Fibroblast of upper back skin (primary cell): ENCODE results near the gene PKNOX2.

ENCODE experiments used
- DNase-seq: peaks from one replicate; pipeline ENCODE4 v3.0.0-alpha.2; 2013

PKNOX2 gene

DNA sequence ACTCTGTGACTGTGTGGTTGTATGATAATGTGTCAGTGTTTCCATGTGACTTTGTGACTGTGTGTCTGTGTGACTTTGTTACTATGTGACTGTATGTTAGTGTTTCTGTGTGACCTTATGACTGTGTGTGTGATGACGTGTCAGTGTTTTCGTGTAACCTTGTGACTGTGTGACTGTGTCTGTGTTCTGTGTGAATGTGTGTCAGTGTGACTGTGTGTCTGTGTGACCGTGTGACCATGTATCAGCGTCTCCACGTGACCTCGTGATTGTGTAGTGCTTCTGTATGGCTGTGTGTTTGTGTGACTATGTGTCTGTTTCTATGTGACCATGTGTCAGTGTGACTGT is 9.5 kb upstream of the PKNOX2 start:
- no peak for DNase-seq

DNA sequence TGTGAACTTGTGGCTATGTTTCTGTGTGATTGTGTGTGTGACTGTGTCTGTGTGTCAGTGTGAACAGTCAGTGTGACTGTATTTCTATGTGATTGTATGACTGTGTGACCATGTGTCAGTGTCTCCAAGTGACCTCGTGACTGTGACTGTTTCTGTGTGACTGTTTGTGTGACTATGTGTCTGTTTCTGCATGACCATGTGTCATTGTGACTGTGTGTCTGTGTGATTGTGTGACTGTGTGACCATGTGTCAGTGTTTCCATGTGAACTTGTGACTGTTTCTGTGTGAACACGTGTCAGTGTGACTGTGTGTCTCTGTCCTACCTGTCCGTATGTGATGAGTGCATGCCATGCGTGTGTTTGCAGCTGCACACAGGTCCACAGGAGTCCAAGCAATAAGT is 8.8 kb upstream of the PKNOX2 start:
- no peak for DNase-seq

DNA sequence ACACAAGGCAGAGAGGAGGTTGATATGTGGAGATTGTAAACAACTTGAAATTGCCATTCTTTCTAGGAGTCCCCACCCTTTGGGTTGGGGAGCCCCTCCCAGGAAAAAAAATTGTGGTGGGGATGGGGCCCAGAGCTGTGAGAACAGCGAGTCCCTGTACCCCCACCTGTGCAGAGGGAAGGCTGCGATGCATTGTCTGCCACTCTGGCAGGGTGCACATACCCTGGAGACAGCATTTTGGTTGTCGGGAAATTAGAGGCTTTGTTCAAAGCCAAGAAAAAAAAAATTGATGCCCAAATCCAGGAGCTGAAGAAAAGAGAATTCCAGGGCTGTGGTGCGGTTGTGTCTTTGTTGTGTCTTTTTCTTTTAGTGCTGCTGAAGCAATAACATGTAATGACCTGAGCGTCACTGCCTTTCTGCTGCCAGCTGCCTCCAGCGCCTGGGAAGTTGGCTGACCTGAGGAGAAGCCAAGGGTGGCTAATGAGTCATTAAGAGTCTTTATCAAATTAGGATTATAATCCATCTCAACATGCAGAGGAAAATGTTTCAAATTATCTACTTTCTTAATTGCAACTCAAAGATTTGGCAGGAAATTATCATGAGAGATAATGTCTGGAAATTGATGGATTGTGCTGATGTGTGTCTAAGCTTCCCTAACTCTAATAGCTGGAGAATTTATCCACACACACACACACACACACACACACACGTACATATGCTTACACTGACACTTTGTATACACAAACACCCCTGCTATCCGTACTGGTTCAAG is 8.0 kb upstream of the PKNOX2 start:
- DNase-seq, result no peak

DNA sequence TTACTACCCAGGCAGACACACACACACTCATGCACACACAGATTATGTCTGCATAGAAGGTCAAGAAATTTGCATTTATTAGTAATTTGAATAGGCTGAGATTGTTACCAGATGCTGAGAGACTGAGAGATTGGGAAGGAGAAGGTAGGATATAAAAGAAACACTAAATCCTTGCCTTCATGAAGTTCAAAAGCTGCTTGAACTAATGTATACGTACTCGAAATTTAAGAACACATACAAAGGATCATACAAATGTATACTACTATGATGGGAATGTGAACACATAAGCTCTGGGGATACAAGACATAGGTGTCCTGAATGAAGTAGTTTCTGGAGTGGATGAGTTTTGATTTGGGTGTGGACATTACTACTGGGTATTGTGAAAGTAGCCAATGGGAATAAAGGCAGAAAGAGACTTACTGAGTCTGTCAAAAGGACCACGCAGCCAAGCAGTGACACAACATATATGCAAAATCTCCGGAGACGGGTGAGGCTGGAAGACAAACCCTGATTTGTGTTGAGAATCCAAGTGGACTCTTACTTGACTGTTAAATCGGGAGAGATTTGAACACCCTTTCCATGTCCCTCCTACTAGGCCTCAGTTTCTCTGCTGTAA is 7.3 kb upstream of the PKNOX2 start:
- no peak for DNase-seq

DNA sequence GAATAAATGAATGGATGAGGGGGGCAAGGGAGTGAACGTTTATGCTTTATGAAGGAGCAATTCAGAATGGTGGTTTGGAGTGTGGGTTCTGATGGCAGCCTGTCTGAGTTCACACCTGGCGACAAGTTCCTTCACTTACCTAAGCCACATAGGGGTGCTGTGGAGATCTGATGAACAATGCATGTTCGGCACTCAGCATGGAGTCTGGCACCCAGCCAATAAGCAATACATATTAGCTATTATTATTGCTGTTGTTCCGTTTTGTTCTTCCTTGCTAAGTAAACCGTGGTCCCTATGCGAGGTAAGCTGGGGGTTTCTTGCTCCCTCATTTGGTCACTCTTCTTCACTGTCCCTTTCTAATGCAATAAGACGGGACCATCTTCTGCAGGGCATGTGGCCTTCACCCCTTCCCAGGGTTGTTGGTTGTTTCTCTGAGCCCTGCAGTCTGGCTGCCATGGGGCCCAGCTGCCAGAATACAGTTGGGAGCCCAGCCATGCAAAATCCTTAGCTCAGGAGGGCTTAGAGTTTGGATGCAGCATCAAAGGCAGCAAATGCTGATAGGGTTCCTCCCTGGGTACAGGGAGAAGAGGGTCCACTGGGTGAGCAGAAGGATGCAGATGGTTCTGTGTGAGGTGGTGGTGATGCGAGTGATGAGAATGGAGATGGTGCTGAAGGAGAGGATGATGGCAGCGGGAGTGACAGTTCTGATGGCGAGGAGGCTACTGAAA is 6.4 kb upstream of the PKNOX2 start:
- DNase-seq, result no peak

DNA sequence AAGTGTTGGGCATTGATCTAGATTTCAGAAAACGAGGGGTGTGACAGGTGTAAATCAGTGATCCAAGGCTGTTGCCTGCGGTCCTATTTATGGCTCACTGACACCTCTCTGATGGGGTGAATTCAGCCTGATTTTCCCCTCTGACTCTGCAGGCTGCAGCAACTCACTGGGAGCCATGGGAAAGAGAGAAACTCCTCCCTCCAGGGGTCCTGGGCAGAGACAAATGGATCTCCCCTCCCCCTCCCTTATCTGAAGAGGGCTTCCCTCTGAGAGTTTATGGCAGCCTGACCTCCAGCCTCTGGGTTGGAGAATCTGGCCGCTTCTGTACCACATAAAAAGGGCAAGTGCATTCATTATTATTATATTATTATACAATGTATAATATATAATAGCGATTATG is 1.8 kb upstream of the PKNOX2 start:
- DNase-seq, result no peak

DNA sequence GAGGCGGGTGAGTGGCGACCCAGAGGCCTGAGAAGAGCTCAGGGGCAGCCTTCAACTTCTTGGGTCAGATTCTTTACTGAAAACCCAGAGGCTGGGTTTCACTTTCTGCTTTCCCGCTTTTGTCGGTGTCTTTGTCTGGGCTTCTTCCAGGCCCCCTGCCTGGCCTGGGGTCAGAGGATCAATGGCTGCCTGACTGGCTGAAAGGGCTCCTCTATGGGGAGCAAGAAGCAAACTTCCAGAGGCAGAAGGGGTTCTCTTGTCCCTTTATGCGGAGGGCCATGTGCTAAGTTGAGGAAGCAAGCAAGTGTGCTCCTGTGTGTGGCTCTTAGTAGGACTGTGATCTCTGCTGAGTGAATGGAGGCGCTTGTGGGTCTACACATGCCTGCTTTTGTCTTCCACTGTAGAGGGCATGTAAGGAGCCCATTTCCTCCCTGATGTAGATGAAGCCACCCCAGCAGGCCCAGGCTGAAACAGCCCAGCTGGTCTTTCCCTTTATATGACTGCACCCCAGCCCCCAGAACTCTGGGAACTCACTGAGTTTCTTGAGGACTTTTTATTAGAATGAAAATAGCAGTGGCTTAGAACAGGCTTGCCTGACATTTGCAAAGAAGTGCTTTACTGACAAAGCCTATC is 1.0 kb upstream of the PKNOX2 start:
- DNase-seq, result no peak

DNA sequence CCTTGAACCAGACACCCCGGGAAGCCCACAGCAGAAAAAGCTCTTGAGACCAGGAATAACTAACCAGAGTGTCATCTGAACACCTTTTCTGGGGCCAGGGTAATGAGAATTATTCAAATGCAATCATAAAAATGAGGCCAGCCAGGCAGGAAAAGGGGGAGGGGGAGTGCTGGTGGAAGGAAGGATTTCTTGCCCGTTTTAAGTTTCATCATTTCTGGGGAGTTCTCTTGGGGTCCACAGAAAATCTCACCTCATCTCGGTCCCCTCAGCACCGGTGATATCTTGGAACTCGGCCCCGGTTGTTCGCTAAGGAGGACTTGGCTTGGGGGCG is 495 bp upstream of the PKNOX2 start:
- no peak for DNase-seq

DNA sequence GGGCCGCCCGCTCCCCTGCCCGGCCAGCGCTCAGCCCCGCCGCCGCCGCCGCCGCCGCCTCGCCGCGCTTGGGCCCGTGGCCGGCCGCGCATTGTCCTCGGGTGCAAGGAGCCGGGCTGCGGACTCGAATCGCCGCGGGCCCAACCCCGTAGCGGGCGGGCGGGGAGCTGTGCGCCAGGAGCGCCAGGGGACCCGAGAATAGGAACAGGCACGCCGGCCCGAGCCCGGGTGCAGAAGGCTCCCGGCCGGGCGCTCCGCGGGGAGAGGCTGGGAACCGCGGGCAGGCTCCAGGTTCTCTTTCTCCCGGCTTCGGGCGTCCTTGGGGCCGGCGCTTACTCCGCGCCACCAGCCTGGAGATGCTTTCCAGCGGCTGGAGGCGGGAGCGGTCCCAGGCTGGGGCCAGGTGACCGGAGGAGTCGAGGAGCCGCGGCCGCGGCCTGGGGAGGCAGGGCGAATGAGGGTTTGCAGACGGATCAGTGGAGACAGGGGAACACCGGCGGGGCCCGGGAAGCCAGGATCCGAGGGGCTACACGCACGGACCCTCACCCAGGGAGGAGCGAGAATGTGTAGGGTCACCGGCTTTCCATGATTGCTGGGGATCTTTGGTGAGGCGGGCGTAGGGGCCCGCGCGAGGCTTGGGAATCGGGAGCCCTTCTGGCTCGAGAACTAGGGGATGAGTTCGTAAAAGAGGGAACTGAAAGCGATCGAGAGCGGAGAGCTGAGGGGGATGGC is 726 bp downstream of the PKNOX2 start:
- DNase-seq, result no peak

DNA sequence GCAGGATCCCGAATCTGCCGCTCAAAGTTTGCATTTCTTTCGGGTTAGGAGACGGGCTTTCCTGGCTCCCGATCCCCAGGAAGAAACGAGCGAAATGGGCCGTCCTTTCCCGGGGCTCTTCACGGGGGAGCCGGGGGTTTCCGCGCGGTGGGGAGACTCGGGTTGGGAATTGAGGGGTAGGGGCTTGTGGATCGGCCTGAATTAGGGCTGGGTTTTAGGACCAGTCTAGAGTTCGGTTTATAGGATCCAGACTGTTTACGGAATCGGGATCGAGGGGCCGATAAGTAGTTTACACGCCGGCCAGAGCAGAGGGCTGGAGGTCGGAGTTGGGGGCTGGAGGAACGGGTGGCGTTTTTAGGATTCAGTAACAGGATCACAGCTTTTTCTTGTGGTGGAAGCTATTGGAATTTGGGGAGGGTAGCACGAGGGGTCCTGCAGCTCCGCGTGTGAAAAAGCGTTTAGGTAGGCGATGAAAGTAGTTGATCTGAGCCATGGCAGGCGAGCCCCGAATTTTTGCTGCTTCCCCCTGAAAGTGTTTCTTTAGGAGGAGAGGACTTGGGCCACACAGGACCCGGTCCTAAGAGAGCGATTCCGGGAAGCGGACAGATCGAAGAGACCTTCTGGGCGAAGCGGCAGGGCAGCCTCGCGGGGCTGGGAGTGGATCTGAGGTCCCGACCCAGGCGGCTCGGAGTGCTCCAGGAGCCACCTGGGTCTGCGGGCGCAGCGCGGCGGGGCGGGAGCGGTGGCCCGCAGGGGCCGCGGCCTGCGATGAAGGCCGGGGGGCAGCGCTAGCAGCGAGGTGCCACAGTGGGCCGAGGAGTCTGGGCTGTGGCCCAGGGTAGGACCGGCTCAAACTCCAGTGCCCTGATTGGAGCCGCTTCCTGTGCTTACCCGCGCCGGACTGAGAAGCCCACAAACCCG is 1.6 kb downstream of the PKNOX2 start:
- DNase-seq, result no peak

DNA sequence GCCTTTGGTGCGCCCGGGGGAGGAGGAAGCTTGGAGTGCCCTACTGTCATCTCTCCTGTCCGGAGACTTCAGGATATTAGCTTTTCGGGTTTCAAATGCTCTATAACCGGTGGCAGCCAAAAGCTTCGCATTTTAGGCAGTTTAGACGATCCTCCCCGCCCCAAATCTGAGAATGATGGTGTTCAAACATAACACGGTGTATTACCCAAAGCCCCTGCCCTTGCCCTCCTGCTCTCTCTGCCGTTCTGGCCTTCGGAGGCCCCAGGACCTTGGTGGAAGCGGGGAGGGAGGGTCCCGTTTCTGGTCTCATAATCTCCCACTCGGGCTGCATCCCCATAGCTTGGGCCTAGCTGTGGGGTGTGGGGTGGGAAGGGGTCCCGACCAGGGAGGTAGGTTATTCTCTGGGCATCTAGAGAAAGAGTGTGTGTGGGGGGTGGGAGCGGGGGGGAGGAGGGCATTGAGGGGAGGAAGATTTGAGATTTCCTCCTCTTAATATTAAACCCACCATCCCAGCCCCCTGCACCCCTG is 2.3 kb downstream of the PKNOX2 start:
- no peak for DNase-seq

DNA sequence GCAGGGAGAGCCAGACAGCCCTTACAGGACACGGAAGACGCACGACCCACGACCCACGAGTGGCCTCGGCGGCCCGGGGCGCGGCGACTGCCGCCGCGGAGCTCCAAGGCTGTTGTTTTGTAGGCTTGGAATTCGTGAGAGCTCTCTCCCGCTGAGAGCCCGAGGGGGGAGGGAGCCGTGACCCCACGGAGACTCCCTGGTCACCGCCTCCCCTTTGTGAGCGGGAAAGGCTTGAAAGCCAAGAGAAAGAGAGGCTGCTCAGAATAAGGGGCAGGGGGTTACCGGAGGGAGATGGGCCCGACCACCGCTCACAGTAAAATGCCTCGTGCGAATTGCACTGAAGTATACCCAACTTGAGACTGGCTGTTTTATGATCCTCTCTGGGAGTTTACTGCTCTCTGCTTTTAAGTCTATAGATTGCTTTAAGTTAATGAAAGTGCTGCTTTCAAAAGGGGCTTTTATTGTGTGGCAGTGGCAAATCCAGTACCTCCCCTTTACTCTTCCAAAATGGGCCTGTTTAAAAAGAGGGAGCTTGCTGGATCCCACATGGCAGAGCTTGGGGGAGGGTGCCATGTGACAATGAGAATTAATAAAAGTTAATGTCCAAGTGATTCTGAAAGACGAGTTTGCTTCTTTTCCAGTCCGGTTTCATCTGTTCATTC is 2.9 kb downstream of the PKNOX2 start:
- no peak for DNase-seq

DNA sequence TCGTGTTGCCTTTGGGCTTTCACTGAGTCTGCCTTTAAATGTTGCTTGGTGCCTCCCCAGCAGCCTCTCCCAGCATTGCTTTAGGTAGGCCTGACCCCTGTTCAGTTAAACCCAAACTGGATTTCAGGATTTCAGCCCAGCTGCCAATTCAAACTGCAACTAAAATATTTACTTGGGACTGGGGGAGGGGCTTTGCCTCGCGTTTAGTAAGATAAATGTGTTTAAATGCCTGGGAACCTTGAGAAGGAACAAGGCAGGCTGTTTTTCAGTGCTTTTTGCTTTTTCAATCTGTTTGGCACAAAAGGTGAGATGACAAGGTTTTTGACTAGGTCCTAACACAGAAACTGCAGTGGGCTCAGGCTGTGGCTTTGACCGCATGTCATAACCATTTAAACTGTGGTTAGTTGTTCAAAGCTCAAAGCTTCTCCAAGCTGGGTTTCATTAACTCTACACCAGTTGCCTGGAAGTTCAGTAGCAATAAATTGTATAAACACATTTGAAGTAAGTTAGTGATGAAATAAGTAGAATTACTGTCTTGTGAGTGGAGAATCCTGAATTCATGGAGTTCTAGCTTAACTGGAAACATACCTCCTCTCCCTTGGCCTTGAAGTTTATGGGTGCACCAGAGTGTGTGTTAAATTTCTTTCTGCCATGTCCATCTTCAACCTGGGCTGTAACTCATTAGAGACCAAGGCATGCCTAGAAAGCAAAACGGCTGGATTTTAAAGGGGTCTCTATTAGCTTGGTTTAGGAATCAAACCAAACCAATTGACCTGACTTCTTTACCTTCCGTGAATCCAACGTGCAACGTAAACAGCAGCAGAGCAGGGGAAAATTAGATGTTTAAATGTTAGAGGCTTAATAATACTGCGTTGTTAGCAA is 3.6 kb downstream of the PKNOX2 start:
- peak; percentile 96 for DNase-seq

DNA sequence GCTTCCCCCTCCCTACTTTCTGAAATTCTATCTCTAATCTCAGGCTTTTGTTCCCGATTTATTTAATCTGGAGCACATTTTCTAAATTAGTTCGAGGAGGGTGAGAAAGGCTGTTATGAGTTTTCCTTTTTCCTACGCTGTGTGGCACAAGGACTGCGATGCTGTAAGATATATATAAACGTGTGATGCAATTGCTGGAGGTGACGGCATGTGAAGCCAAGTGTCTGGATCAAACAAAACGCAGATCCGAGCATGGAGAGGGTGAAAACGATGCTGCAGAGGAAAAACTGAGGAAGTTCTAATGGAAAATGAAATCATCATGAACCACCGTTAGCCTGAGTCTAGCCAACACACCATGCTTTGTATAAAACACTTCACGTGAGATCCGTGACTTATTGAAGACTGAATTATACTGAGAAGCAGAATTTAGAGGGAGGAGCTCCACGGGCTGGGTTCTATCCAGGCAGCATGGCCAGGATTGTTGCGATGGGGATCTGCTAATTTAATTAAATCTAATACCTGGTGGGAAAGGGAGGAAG is 4.4 kb downstream of the PKNOX2 start:
- no peak for DNase-seq

DNA sequence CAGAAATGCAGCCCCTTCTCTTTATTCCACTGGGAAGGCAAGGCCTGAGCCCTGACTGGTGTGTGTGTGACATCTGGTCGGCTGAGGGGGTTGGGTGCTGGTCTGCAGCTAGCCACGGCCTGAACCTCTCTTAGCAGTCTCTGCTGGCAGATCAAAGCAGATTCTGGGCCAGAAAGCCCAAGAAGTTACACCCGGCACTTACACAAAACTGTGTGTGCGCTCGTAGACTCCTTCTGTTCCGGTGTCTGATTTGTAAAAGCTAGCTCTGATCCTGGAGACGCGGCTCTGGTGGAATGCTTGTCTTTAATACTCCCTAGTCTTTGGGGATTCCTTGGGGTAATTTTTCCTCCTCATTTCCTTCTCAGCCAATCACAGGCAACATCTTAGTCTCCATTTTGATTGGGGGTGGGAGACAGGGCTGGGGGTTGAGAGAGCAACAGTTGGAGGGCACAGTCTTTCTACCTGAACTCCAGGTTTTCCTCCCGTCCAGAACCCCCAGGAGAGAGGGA is 5.5 kb downstream of the PKNOX2 start:
- peak; percentile 50 for DNase-seq

DNA sequence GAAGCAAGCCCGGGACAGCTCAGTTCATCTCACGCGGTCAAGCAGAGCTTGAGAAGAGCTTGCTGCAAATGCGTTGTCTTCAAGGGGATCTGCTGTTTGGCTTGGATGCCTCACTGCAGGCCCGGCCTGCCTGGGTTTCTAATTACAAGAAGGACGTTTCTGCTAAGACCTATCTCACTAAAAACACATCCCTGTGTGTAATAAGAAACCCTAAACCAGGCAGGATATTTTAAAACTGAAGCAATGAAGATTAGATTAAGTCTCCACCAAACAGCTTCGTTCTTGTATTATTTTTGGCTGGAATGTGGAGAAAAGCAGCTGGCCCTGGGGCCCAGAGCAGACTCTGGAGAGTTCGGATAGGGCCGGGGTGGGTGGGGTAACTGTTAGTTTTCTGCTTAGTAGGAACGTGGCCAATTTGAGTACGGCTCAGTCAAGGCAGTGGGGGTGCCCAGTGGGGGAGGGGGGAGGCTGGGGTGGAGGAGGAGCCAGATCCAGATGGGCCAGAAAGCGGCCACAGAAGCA is 6.0 kb downstream of the PKNOX2 start:
- peak; percentile 82 for DNase-seq

DNA sequence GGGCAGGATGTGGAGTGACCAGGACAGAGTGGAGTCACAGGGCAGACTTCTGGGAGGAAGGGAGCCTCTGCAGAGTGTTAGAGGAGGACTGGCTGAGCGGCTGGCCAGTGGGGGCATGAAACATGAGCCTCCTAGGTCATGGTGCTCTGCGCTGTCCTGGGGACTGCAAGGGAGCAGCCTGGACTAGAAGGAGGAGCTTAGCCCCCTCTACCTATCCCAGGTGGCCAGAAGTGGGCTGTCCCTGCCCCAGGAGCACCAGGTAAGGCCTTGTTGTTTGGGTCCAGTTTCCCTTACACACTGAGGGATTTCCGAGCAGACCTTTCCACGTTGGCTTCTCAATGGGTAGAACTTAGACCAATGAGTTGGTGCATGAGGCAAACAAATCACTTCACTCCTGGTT is 7.4 kb downstream of the PKNOX2 start:
- no peak for DNase-seq

DNA sequence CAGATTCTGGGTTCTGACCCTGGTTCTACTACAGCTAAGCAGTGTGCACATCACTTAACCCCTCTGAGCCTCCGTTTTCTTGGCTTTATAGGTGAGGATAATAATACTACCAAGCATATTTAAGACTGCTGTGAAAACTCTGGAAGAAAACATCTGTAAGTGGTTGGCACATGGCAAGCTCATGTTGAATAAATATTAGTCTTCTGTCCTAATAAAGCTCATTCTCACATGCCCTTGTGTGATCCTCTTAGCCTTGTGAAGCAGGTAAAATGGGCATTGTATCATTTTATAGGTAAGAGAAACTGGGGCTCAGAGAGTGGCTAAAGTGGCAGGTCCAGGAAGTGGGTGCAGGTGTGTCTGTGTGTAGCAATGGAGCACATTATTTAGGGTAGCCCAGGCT is 8.5 kb downstream of the PKNOX2 start:
- no peak for DNase-seq

DNA sequence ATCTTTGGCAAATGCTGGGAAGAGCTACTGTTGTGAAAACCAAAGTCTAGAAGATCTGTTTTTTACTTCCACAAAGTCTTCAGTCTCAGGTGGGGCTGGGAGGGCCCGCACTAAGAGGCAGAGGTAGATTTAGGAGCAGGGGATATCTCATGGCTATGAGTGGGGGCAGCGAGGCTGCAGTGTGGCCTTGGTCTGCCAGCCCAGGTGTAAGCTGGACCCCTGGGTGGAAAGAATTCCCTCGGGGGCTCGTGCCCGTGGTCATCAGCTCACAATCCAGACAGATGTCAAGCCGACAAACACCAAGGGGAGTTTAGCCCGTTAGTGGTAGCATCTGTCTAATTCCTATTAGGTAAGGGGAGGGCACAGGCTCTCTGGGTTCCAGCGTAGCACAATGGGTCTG is 9.0 kb downstream of the PKNOX2 start:
- DNase-seq, result no peak

DNA sequence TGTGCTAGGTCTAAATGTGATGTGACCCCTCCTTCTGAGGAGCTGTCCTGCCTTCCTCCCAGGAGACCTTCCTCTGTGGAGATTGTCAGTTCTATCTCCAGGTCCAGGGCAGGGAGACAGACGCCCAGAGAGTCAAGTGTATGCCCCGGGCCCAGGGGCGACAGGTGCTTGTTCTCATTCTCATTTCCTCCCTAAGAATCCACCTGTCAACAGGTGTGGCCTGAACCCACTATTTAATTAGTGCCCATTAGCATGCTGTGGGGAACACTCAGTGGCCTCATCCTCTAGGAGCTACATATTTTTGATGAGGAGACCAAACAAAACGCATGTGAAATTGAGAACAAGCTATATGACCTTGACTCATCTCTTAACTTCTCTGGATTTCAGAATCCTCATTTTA is 9.5 kb downstream of the PKNOX2 start:
- DNase-seq, result no peak
